ENCODE data around the gene EYA3.

EYA3 gene

GRCh38 chr1:28112388-28113241 lies 24.2 kb upstream of the EYA3 start:
- no peak for DNase-seq (ENCODE audit: low read depth)

- DNase-seq (ENCODE audit: low read depth), result no peak
Observed at GRCh38 chr1:28111157-28111556, 22.7 kb upstream of the EYA3 start.

DNA sequence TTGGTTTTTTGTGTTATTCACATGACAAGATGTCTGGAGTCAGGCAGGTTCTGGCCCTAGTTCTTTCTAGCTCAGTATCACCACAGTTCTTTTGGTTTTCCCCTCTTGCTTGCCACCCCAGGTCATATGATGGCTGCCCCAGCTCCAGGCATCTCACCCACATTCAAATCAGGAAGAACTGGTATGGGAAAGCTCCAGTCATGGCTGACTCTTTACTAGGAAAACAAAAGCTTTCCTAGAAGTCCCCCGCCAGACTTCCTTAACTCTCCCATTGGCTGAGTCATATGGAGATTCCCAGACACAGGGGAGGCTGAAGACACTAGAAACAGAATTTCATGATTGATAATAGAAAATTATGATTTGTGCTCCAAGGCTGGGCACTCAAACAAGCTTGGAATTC lies 22.1 kb upstream of the EYA3 start:
- DNase-seq (ENCODE audit: low read depth), result no peak

GRCh38 chr1:28109639-28110038 lies 21.2 kb upstream of the EYA3 start:
- no peak for DNase-seq (ENCODE audit: low read depth)

DNA sequence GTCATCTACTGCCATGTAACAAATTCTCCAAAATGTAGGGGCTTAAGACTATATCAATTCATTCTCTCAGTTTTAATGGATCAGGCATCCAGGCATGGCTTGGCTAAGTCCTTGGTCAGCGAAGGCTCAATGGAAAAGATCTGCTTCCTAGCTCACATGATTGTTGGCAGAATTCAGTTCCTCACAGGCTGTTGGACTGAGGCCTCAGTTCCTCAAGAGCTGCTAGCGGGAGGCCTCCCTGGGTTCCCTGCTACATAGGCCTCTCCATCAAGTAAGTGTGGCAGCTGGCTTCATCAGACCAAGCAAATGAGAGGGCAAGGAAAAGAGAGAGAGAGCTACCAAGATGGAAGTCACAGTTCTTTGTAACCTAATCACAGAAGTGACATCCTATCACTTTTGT lies 19.6 kb upstream of the EYA3 start:
- no peak for DNase-seq (ENCODE audit: low read depth)

- DNase-seq (ENCODE audit: low read depth), result no peak
Observed at GRCh38 chr1:28104866-28105467, 16.6 kb upstream of the EYA3 start.

DNA sequence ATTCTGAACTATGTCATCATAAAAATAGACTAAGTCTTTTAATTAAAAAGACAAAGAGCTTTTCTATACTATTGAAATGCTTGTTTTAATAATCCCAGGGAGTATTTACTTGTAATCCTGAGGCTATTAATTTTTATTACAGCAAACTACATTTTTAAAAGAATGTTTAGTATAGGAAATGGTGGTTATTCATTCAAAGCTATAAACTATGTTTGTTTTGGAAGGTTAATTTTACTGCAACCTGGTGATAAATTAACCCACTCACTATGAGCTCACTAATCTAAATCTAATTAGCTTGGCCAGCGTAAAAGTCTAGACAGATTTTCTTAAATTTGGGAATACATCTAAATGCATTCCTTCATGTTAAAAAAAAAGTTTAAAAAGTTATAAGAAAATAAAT lies 13.8 kb upstream of the EYA3 start:
- no peak for DNase-seq (ENCODE audit: low read depth)

- no peak for DNase-seq (ENCODE audit: low read depth)
Observed at GRCh38 chr1:28099050-28099769, 10.8 kb upstream of the EYA3 start.

GRCh38 chr1:28097100-28097472 lies 8.7 kb upstream of the EYA3 start:
- no peak for DNase-seq (ENCODE audit: low read depth)

DNA sequence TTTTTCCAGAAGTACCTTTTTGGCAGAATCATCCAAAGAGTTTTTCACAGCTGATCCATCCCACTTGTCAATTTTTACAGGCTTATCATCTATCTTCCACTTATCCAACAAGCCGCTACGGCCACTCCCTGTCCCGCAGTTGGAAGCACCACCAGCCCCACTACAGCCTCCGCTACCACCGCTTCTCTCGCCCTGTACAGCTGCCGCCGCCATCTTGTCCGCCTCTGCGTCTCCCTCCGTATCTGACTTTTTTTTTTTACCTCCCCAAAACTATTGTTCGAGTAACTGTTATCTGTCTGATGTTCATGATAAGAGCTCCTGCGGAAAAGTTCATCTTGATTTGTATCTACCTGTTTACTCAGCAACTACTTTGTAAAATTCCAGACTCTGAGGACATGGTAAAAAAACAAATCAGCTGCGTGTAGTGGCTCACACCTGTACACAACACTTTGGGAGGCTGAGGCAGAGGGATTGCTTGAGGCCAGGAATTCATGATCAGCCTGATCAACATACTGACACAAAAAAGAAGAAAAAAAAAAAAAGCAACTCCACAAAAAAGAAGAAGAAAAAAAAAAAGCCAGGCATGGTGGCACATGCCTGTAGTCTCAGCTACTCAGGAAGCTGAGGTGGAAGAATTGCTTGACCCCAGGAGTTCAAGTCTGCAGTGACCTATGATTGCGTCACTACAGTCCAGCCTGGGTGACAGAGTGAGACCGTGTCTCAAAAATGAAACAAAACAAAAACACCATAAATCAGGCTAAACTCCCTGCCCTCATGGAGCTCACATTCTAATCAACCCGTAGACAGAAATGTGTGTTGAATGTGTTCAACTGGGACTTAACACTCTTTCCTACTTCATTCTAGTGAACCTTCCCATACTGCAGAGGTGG lies 8.0 kb upstream of the EYA3 start:
- DNase-seq (ENCODE audit: low read depth), result no peak

- DNase-seq (ENCODE audit: low read depth), result no peak
Observed at GRCh38 chr1:28091043-28091781, 2.8 kb upstream of the EYA3 start.

GRCh38 chr1:28087614-28088167 lies 719 bp downstream of the EYA3 start:
- DNase-seq (ENCODE audit: low read depth), result no peak

DNA sequence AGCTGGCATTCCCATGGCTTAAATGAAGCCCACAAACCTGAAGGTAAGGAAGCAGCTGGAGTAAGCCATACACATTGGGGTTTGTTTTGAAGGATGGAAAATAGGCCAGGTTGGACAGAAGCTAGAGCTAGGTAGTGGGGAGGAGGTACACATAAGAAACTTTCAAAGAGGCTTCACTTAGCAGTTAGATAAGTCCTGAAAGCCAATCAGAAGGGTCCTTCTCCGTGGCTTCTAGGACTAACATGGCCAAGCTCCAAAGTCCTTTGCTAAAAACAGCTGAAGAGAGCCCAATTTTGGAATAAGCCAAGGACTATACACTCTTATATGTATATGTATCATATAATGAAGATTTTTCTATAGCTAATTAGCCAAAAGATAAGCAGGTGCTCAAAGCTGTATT lies 1.8 kb downstream of the EYA3 start:
- no peak for DNase-seq (ENCODE audit: low read depth)

GRCh38 chr1:28085129-28085528 lies 3.3 kb downstream of the EYA3 start:
- no peak for DNase-seq (ENCODE audit: low read depth)

- no peak for DNase-seq (ENCODE audit: low read depth)
Observed at GRCh38 chr1:28083876-28084275, 4.5 kb downstream of the EYA3 start.

DNA sequence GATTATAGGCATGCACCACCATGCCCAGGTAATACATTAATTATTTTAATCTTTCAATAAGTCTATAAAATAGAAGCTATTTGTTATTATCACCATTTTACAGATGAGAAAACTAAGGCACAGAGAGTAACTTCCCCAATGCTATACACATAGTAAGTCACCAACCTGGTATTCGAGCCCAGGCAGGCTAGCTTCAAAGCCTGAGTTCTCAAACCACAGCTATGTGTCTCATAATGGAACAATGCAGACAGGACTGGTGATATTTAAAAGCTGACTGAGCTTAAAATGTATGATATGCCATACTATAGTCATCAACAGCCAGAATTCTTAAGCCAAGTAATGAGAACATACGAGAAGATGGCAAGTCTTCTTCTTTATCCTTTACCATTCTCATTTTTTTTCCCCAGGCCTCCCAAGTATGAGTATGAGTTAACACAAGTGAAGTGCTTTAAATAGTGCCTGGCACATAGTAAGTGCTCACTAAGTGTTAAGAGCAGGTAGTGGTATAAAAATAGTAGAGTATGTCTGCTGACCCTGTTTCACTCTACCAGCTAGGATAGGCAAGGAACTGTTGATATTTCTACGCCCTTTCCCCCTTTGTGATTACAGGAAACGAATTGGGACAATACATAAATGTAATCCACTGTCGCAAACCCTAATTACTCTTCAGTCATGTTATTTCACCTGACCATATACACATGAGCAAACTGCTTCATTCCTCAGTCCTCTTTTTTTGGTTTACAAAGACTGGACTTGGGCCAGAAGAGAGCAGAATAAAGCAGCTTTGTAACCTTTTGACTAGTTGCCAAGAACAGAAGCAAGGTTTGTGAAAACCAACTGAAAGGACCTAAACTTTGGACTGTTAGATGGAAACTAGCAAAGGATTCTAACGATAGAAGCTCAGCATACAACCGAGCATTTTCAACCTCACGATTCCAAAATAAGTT lies 9.5 kb downstream of the EYA3 start:
- DNase-seq (ENCODE audit: low read depth), result no peak

GRCh38 chr1:28078262-28078661 lies 10.1 kb downstream of the EYA3 start:
- no peak for DNase-seq (ENCODE audit: low read depth)

GRCh38 chr1:28074892-28075511 lies 13.4 kb downstream of the EYA3 start:
- DNase-seq (ENCODE audit: low read depth), result no peak

DNA sequence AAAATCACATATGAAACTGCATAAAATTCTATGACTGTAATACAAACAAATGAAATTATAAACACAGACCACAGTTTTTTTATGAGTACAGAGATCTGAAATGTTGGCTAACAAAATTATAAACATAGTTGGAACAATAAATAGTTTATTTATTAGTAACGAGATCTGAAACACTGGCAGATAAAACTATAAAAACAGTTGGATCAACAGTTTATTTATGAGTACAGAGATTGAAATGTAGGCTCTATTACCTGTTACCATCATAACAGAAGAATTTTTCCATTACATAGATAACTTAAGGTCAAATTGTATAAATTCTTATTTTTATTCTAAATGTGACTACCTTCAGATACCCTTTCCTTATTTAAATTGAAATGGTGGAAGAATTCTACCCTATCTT lies 14.5 kb downstream of the EYA3 start:
- DNase-seq (ENCODE audit: low read depth), result no peak

- DNase-seq (ENCODE audit: low read depth), result no peak
Observed at GRCh38 chr1:28071813-28072212, 16.6 kb downstream of the EYA3 start.
